DND-41 (cell line): ENCODE measurements around the gene EXTL2.

Experiments
- ATAC-seq: fragments of 200-7000 bp; cut with Tn5 transposase; 3 replicates; pipeline ENCODE4 v1.9.1; 2021; ENCODE audit warnings: low read depth; ENCODE audit not compliant: insufficient read depth
- DNase-seq: peaks from one replicate; pipeline ENCODE4 v3.0.0-alpha.2; 2020
- H2AFZ ChIP-seq: 2 replicates; pipeline ENCODE4 v1.6.0; 2012; ENCODE audit warnings: low read depth, low read length
- H3K27ac ChIP-seq: 2 replicates; pipeline ENCODE4 v1.5.1; 2012; ENCODE audit warnings: low read length, inconsistent platforms
- H3K27me3 ChIP-seq: fragments of 200-600 bp; sonication (generic); 2 replicates; pipeline ENCODE4 v1.6.0; 2012; ENCODE audit warnings: low read length, mild to moderate bottlenecking, inconsistent platforms; ENCODE audit not compliant: insufficient read depth, poor library complexity
- H3K36me3 ChIP-seq: 2 replicates; pipeline ENCODE4 v1.5.1; 2012; ENCODE audit warnings: low read length, inconsistent platforms; ENCODE audit not compliant: insufficient read depth
- H3K4me1 ChIP-seq: 2 replicates; pipeline ENCODE4 v1.5.1; 2012; ENCODE audit warnings: mild to moderate bottlenecking, low read length; ENCODE audit not compliant: insufficient read depth
- H3K4me2 ChIP-seq: 2 replicates; pipeline ENCODE4 v1.6.0; 2012; ENCODE audit warnings: mild to moderate bottlenecking, moderate library complexity, low read length, inconsistent platforms; ENCODE audit not compliant: insufficient read depth
- H3K4me3 ChIP-seq, 2 experiments: fragments of 200-600 bp in 1 of 2; shearing (Covaris generic) in 1 of 2; 2 replicates each; pipeline ENCODE4 v1.5.1; 2012 to 2016; ENCODE audit warnings: inconsistent platforms in 2 of 2, low read length in 2 of 2, mild to moderate bottlenecking in 2 of 2, low read depth in 1 of 2, moderate library complexity in 1 of 2
- H3K79me2 ChIP-seq: 2 replicates; pipeline ENCODE4 v1.6.0; 2012; ENCODE audit warnings: low read length, inconsistent platforms; ENCODE audit not compliant: insufficient read depth
- H3K9ac ChIP-seq: 2 replicates; pipeline ENCODE4 v1.6.0; 2012; ENCODE audit warnings: low read depth, mild to moderate bottlenecking, inconsistent platforms, low read length, moderate library complexity
- H3K9me3 ChIP-seq: 2 replicates; pipeline ENCODE4 v1.5.1; 2012; ENCODE audit warnings: low read length, moderate library complexity, mild to moderate bottlenecking, inconsistent platforms; ENCODE audit not compliant: insufficient read depth, severe bottlenecking
- H4K20me1 ChIP-seq: 2 replicates; pipeline ENCODE4 v1.6.0; 2012; ENCODE audit warnings: low read length; ENCODE audit not compliant: insufficient read depth
- CTCF ChIP-seq: IDR thresholded peaks from 2 replicates; pipeline ENCODE4 v1.5.1; 2012; ENCODE audit warnings: borderline replicate concordance, low read length, moderate library complexity, mild to moderate bottlenecking; ENCODE audit not compliant: poor library complexity, severe bottlenecking; ENCODE audit errors: extremely low read depth
- EZH2 ChIP-seq: IDR thresholded peaks from 3 replicates; pipeline ENCODE4 v1.6.1; 2012; ENCODE audit warnings: borderline replicate concordance, low read depth, mild to moderate bottlenecking, moderate library complexity, low read length, inconsistent platforms; ENCODE audit not compliant: severe bottlenecking

Gene EXTL2

GRCh38 chr1:100921110-100921706, 26.6 kb upstream of the EXTL2 start:
- Histone ChIP-seq H3K4me3 (no peak overlapping the region), H3K79me2 (peaks cover 2% of the 10 kb centered on the region; the same call in 1 of the 2 replicates), H3K36me3 (peaks cover 65% of the 10 kb centered on the region), H3K27me3 (no peaks in the 10 kb centered on the region), H3K9me3 (peaks cover 2% of the 10 kb centered on the region), H2AFZ (no peak overlapping the region), H4K20me1 (no peaks in the 10 kb centered on the region), H3K4me1 (peaks cover 9% of the 10 kb centered on the region), H3K9ac (no peak overlapping the region), H3K27ac (no peak overlapping the region), H3K4me2 (no peak overlapping the region)
- TF ChIP-seq EZH2 = no peak
- peak; percentile 81 for TF ChIP-seq CTCF
- ATAC-seq (0 out of 3 replicates have a peak, but pooled peaks have one; percentile 33), DNase-seq (no peak)

GRCh38 chr1:100912019-100912418, 17.4 kb upstream of the EXTL2 start:
- no peak overlapping the region for H2AFZ ChIP-seq
- H3K4me3 ChIP-seq = no peak overlapping the region
- ATAC-seq = no peak
- no peak overlapping the region for H3K9ac ChIP-seq
- no peaks in the 10 kb centered on the region for H3K4me1 ChIP-seq
- TF ChIP-seq CTCF (no peak), EZH2 (no peak)
- H3K4me2 ChIP-seq = no peak overlapping the region
- no peak overlapping the region for H3K27ac ChIP-seq
- no peaks in the 10 kb centered on the region for H3K9me3 ChIP-seq
- no peaks in the 10 kb centered on the region for H4K20me1 ChIP-seq
- H3K79me2 ChIP-seq = no peaks in the 10 kb centered on the region
- DNase-seq = no peak
- peaks cover 83% of the 10 kb centered on the region for H3K36me3 ChIP-seq
- H3K27me3 ChIP-seq = no peaks in the 10 kb centered on the region

GRCh38 chr1:100909018-100909417, 14.4 kb upstream of the EXTL2 start:
- Histone ChIP-seq H3K4me1 (no peaks in the 10 kb centered on the region), H3K9ac (no peak overlapping the region), H3K9me3 (no peaks in the 10 kb centered on the region), H4K20me1 (no peaks in the 10 kb centered on the region), H3K79me2 (peaks cover 24% of the 10 kb centered on the region), H3K27ac (no peak overlapping the region), H2AFZ (no peak overlapping the region), H3K4me2 (no peak overlapping the region), H3K27me3 (no peaks in the 10 kb centered on the region), H3K36me3 (peaks cover 84% of the 10 kb centered on the region), H3K4me3 (no peak overlapping the region)
- DNase-seq = no peak
- TF ChIP-seq EZH2 (no peak), CTCF (no peak)
- ATAC-seq = no peak
